WERI-Rb-1 (cell line): ENCODE data around the gene HTR1E.

Experiments used
- DNase-seq: peaks from one replicate; pipeline ENCODE4 v3.0.0-alpha.2; 2020
- H3K27ac ChIP-seq: fragments of 250-450 bp; sonication (Bioruptor Pico); 2 replicates; pipeline ENCODE4 v1.5.1; 2020; ENCODE audit warnings: mild to moderate bottlenecking, moderate library complexity
- H3K27me3 ChIP-seq: fragments of 250-450 bp; sonication (Bioruptor Pico); 2 replicates; pipeline ENCODE4 v1.5.1; 2021; ENCODE audit warnings: mild to moderate bottlenecking, low read depth, moderate library complexity; ENCODE audit not compliant: insufficient read depth, severe bottlenecking
- H3K36me3 ChIP-seq: fragments of 250-450 bp; sonication (Bioruptor Pico); 2 replicates; pipeline ENCODE4 v1.5.1; 2020; ENCODE audit warnings: mild to moderate bottlenecking, moderate library complexity
- H3K4me3 ChIP-seq: 2 replicates; pipeline ENCODE4 v1.5.1; 2011; ENCODE audit warnings: low read depth, mild to moderate bottlenecking, control low read depth, low read length
- H3K9me3 ChIP-seq: fragments of 250-450 bp; sonication (Bioruptor Pico); 2 replicates; pipeline ENCODE4 v1.5.1; 2021; ENCODE audit warnings: mild to moderate bottlenecking, moderate library complexity; ENCODE audit not compliant: severe bottlenecking
- TF ChIP-seq, protein P1 (sequence below): IDR thresholded peaks from 2 replicates; pipeline ENCODE4 v1.5.1; 2011; ENCODE audit warnings: low read depth, mild to moderate bottlenecking, control low read depth, inconsistent platforms, low read length

Gene HTR1E

DNA sequence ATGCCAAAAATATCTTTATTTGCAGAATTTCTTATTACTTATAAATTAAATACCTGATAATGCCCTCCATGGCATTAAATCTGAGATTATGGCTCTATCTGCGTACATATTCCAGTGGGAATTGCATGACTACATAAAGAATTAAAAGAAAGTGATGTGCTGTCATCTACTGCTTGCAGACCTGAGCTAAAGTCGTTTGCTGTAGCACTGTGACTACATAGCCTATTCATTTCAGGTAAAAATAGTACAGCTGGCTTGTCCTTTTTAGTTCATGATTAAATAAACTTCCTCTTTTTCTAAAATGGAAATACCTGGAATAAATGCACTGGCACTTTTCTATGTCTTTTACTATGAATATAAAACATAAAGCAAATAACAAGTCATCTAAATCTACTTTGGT is 79.4 kb downstream of the HTR1E start:
- no peaks in the 10 kb centered on the region for H3K36me3 ChIP-seq
- no peak overlapping the region for H3K27ac ChIP-seq
- H3K4me3 ChIP-seq = no peak overlapping the region
- TF ChIP-seq, protein P1, sequence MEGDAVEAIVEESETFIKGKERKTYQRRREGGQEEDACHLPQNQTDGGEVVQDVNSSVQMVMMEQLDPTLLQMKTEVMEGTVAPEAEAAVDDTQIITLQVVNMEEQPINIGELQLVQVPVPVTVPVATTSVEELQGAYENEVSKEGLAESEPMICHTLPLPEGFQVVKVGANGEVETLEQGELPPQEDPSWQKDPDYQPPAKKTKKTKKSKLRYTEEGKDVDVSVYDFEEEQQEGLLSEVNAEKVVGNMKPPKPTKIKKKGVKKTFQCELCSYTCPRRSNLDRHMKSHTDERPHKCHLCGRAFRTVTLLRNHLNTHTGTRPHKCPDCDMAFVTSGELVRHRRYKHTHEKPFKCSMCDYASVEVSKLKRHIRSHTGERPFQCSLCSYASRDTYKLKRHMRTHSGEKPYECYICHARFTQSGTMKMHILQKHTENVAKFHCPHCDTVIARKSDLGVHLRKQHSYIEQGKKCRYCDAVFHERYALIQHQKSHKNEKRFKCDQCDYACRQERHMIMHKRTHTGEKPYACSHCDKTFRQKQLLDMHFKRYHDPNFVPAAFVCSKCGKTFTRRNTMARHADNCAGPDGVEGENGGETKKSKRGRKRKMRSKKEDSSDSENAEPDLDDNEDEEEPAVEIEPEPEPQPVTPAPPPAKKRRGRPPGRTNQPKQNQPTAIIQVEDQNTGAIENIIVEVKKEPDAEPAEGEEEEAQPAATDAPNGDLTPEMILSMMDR = no peak
- H3K27me3 ChIP-seq = peaks cover 8% of the 10 kb centered on the region
- peaks cover 2% of the 10 kb centered on the region for H3K9me3 ChIP-seq
- DNase-seq = no peak

DNA sequence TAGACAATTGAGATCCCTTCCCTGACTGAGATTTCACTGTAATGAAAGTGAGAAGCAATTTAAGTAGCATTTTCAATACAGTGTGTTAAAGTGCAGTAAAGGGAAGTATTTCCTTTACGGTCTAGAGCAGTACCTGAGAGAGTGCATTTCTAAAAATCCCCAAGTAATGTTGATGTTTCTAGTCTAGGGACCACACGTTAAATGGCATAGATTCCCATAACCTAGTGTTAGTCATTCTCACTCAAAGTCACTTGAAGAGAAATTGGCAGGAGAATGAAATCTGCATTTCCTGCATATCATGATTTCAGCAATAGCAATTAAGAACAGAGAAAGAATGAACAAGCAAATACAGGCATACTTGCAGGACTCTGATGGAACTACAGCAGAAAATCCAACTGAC is 89.7 kb downstream of the HTR1E start:
- Histone ChIP-seq H3K27me3 (peaks cover 10% of the 10 kb centered on the region), H3K27ac (no peak overlapping the region), H3K36me3 (no peaks in the 10 kb centered on the region), H3K4me3 (no peak overlapping the region), H3K9me3 (no peaks in the 10 kb centered on the region)
- TF ChIP-seq, protein P1 = no peak
- DNase-seq = no peak

DNA sequence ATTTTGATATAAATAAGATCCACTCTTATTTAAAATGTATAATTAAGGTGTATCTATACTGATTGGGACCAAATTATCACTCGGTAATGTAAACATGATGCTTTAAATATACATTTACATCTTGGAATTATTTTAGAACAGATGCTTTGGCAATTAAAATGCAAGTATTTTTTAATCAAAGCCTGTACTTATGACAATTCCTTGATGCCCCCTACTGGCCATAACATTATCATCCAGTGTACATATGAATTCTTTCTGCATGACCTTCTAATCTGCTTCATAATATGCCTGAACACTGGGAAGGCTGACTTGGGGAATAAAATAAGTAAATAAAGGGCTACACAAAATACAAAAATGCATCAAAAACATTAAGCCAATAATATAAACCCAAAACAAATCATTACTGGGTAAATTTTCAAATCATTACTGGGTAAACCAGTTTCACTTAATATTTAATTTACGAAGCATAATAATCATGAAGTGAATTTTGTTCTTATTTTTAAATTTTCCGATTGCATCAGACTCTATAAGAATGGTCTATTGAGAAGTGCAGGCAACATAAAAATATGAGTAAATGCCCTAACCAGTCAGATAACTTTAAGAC is 92.5 kb downstream of the HTR1E start:
- Histone ChIP-seq H3K4me3 (no peak overlapping the region), H3K27ac (no peak overlapping the region), H3K9me3 (peaks cover 5% of the 10 kb centered on the region), H3K36me3 (no peaks in the 10 kb centered on the region), H3K27me3 (peaks cover 17% of the 10 kb centered on the region)
- DNase-seq = no peak
- TF ChIP-seq, protein P1 = peak; percentile 28

DNA sequence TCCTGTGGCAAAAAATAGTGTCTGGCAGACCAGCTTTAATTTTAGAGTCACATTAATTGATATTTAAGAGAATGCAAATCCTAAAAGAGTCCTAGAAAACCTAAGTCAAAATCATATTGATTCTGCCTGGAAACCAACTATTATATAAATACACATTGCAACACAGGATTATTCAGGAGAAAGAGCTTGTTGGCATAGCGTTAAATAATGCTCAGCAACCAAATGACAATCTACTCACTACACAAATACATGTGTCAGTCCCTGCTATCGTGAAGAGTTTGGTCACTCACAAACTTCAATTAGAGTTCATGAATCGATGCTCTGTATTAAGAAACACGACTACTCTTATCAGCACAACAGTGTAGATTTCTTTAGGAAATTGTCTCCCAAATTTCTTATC is 103.4 kb downstream of the HTR1E start:
- DNase-seq = no peak
- no peak overlapping the region for H3K4me3 ChIP-seq

DNA sequence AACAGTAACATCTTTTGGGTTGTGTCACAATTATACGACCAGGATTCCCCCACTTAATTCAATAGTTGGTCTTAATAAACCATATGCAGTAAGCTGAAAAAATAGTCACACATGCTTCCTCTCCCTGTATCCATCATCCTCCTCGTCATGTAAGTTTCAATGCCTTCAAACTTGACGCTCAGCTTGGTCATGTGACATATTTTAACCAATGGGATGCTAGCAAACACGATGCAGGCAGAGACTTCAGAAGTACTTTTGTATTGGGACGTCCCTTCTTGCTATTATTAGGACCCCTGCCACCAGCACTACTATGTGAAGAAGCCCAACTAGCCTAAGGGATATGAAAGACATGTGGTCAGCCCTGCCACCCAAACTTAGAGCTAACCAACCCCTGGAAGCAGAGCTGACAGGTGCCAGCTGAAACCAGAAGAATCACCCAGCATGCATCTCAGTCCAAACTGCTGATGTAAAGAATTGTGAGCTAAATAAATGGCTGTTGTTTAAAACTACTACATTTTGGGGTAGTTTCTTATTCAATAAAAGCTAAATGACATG is 108.3 kb downstream of the HTR1E start:
- Histone ChIP-seq H3K4me3 (no peak overlapping the region), H3K9me3 (no peaks in the 10 kb centered on the region), H3K27ac (no peak overlapping the region), H3K36me3 (no peaks in the 10 kb centered on the region), H3K27me3 (no peaks in the 10 kb centered on the region)
- no peak for DNase-seq
- TF ChIP-seq, protein P1 = no peak

More for the DNA sequence above, 103.4 kb downstream of the HTR1E start:
- Histone ChIP-seq H3K9me3 (no peaks in the 10 kb centered on the region), H3K27me3 (no peaks in the 10 kb centered on the region), H3K27ac (no peak overlapping the region), H3K36me3 (no peaks in the 10 kb centered on the region)
- TF ChIP-seq, protein P1 = no peak

DNA sequence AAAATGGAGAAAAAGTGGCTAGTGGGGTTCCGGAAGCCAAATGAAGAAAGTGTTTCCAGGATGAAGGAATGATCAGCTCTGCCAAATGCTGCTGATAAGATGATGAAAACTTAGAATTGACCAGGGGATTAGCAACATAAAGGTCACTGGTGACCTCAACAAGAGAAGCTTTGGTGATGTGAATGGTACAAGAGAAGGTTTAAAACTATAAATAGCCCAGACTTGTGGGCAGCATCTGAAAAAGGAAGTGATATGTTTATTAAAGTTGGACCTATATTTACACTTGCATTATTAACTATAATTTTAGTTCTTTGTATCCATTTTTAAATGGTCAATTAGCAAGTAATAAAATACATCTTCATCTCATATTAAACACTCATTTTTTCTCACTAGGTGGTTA is 112.5 kb downstream of the HTR1E start:
- Histone ChIP-seq H3K4me3 (no peak overlapping the region), H3K9me3 (no peaks in the 10 kb centered on the region), H3K27me3 (no peaks in the 10 kb centered on the region), H3K36me3 (no peaks in the 10 kb centered on the region), H3K27ac (no peak overlapping the region)
- DNase-seq = no peak
- TF ChIP-seq, protein P1 = no peak
